GM12801 (cell line): Measurements from ENCODE around the gene CCDC85A.

ENCODE experiments used
- TF ChIP-seq, protein P1 (sequence below): IDR thresholded peaks from one replicate; pipeline ENCODE4 v1.5.1; 2011; ENCODE audit warnings: control low read depth; ENCODE audit not compliant: insufficient read length; ENCODE audit errors: extremely low read depth

Gene CCDC85A

DNA sequence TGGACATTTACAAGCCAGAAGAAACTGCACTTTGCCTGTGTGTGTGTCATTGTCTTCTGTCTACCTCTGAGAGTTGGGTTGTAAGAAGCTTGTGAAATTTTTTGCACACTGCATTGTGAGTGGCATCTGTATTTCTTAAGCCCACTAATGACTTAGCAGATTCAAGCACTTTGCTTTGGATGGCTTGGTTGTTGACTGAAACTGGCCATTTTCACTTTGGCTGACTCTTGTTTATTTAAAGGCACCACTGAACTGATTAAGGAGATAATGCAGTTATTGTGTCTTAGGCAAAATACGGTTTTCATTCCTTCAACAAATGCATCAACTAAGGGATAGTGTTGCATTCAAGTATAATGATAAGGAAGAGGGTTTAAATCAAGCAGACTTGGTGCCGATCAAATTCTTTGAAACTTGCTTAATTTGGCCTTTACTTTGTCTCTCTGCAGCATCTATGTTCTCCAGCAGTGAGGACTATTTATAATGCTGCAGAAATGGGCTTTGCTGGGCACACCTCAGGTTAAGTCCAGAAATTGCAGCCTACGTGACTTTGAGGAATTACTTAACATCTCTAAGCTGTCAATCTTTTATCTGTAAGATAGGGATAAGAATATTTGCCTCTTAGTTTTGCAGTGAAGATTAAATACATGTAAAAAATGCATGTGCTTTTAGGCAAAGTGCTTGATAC lies 142.0 kb downstream of the CCDC85A start:
- TF ChIP-seq, protein P1, sequence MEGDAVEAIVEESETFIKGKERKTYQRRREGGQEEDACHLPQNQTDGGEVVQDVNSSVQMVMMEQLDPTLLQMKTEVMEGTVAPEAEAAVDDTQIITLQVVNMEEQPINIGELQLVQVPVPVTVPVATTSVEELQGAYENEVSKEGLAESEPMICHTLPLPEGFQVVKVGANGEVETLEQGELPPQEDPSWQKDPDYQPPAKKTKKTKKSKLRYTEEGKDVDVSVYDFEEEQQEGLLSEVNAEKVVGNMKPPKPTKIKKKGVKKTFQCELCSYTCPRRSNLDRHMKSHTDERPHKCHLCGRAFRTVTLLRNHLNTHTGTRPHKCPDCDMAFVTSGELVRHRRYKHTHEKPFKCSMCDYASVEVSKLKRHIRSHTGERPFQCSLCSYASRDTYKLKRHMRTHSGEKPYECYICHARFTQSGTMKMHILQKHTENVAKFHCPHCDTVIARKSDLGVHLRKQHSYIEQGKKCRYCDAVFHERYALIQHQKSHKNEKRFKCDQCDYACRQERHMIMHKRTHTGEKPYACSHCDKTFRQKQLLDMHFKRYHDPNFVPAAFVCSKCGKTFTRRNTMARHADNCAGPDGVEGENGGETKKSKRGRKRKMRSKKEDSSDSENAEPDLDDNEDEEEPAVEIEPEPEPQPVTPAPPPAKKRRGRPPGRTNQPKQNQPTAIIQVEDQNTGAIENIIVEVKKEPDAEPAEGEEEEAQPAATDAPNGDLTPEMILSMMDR = no peak

DNA sequence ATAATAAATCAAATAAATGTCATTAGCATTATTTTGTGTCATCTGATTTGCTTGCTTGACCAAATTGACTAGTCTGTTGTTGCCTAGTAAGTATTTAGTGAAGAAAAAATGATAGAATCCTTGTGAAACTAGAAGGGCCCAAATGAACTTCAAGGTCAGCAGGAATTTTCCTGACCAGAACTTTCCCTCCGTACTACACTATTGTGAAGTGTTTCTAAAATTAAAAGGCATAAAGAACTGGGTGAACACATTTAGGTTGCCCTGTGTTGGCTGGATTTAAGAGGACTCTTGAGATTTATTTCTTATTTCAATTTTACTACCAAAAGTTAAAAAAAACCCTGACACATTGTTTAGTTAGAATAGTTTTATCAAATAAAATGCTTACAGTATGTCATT lies 142.6 kb downstream of the CCDC85A start:
- TF ChIP-seq, protein P1 = no peak

DNA sequence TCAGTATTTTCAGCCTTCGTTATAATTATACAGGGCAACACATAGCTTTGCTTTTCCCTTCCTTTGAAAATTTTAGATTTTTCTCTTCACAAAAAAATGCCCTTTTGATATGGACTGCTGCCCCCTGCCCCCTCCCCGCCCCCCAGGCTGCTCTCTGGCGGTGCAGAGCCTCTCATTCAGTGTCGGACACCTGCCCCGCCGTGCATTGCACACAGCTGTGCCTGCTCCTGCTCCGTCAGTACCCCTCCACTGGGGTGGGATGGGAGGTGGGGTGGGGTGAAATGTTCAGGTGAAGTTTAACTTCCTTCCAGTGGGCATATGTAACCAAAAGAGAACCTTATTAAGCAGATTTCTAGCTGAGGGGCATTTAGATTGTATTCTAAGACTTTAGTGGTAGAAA lies 148.0 kb downstream of the CCDC85A start:
- TF ChIP-seq, protein P1 = no peak

DNA sequence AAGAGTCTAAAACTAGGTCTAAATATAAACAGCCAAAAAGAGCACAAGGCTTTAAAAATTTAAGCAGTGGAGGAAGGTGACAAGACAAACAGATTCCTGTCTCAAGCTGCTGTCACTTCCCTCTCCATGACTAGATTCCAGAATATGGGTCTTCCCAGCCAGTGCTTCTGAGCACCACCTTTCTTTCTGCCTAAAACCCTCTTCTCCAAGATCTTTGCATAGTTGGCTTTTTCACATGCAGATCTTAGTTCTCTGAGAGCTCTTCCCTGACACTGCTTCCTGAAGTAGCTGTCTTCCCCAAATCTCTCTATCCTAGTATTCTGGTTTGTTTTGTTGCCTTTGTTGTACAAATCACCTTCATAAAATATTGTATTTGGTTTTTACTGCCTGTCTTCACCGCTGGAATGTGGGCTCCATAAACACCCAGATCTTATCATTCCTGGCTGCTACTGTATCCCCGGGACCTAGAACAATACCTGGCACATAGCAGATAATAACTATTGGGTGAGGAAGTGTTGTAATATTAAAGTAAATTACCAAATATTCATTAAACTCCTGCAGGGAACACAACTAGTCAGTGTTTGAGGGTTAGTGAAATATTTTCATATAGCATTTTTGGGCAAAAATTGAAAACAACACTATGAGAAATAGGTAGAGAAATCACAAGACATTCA lies 150.2 kb downstream of the CCDC85A start:
- TF ChIP-seq, protein P1 = no peak

DNA sequence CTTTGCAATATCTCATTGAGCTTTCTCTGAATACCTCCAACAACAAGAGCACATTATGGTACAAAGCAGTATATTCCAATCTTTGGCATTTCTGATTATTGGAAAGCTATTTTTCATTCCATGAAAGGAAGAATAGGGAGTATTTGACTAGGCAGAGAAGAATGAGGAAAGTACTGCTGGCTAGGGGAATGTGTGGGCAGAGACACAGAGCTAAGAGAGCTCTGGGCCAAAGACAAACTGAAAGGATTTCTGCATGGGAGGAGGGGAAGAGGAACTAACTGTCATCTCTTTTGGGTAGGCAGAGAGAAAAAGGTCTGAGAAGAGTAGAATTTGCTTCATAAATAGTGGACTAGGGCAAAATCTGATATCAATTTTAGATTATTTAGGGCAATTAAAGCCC lies 150.8 kb downstream of the CCDC85A start:
- TF ChIP-seq, protein P1 = no peak

DNA sequence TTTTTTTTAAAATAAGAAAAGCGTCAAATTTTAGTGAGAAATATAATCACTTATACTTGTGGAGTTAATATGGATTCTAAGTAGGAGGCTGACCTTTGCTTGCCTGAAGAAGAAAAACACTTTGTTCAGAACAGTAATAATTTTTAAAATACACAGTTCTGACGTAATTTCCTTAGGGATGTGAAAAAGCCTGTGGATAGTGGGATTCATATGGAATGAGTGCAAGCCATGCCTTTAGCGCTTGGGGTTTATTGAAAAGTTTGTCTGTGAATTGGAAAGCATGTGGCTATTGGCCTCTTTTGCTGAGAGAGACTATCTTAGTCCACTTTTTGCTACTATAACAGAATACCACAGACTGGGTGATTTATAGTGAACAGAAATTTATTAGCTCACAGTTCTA lies 151.3 kb downstream of the CCDC85A start:
- TF ChIP-seq, protein P1 = no peak

DNA sequence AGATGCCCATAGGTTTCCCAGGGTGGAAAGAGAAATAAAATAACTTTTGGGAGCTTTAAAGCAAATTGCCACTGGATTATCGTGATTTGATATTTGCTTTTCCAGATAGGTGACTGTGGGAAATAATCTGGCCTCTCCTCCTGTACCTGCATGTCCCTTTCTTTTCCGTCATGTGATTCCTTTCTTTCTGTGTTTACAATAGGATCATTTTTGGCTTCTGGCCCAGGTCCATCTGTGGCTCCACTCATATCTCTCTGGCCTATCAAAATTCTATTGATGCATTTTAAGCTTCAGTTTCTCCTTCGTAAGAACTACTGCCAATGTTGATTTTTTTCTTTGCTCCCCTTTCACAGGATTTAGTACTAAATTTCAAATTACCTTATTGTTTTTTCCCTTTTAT lies 153.6 kb downstream of the CCDC85A start:
- TF ChIP-seq, protein P1 = no peak
